Activated naive CD4-positive, alpha-beta T cell treated with anti-CD3 and anti-CD28 coated beads, Interleukin-2, amount 50 U/mL, for 16 hours (primary cell): ENCODE measurements around the gene TMEM242.

Experiments used
- DNase-seq: peaks from one replicate; pipeline ENCODE4 v3.0.0-alpha.2; 2020

TMEM242 gene

GRCh38 chr6:157287247-157287850 is 36.0 kb downstream of the TMEM242 start:
- no peak for DNase-seq

- no peak for DNase-seq
These were observed 37.9 kb downstream of the TMEM242 start for GRCh38 chr6:157285422-157285779.

GRCh38 chr6:157284738-157285421 is 38.4 kb downstream of the TMEM242 start:
- DNase-seq, result no peak

GRCh38 chr6:157283900-157284737 is 39.2 kb downstream of the TMEM242 start:
- no peak for DNase-seq

GRCh38 chr6:157283330-157283898 is 39.9 kb downstream of the TMEM242 start:
- DNase-seq, result no peak

- DNase-seq, result no peak
These were observed 41.0 kb downstream of the TMEM242 start for GRCh38 chr6:157282284-157282683.

- no peak for DNase-seq
These were observed 41.7 kb downstream of the TMEM242 start for GRCh38 chr6:157281570-157281969.

GRCh38 chr6:157280947-157281346 is 42.4 kb downstream of the TMEM242 start:
- no peak for DNase-seq

- no peak for DNase-seq
These were observed 43.2 kb downstream of the TMEM242 start for GRCh38 chr6:157280157-157280556.

- DNase-seq, result no peak
These were observed 45.1 kb downstream of the TMEM242 start for GRCh38 chr6:157278171-157278570.

GRCh38 chr6:157276731-157277130 is 46.6 kb downstream of the TMEM242 start:
- DNase-seq, result no peak

GRCh38 chr6:157276134-157276532 is 47.2 kb downstream of the TMEM242 start:
- DNase-seq, result no peak

GRCh38 chr6:157274471-157275226 is 48.7 kb downstream of the TMEM242 start:
- peak; percentile 83 for DNase-seq

- peak; percentile 70 for DNase-seq
These were observed 49.4 kb downstream of the TMEM242 start for GRCh38 chr6:157273756-157274470.

- peak; percentile 34 for DNase-seq
These were observed 50.2 kb downstream of the TMEM242 start for GRCh38 chr6:157272866-157273755.

GRCh38 chr6:157272372-157272771 is 50.9 kb downstream of the TMEM242 start:
- no peak for DNase-seq

- DNase-seq, result no peak
These were observed 51.4 kb downstream of the TMEM242 start for GRCh38 chr6:157271911-157272310.

GRCh38 chr6:157271441-157271840 is 51.9 kb downstream of the TMEM242 start:
- no peak for DNase-seq

GRCh38 chr6:157270916-157271315 is 52.4 kb downstream of the TMEM242 start:
- no peak for DNase-seq

GRCh38 chr6:157270308-157270707 is 53.0 kb downstream of the TMEM242 start:
- DNase-seq, result no peak

GRCh38 chr6:157269261-157269794 is 54.0 kb downstream of the TMEM242 start:
- DNase-seq, result no peak
